NCI-H2227 (cell line): ENCODE measurements around the gene BRIX1.
"Not testable (repeated sequence)": the region's sequence is repeated elsewhere in the genome, so short reads cannot be mapped to it uniquely, and the experiment has no call there.

Experiments used
- DNase-seq: peaks from one replicate; lab custom pipeline; 2025; ENCODE audit not compliant: unreplicated experiment; lab: John Stamatoyannopoulos, UW

BRIX1 gene

GRCh38 chr5:34914671-34915138, 806 bp upstream of the BRIX1 start:
- peak; percentile 56 for DNase-seq

DNA sequence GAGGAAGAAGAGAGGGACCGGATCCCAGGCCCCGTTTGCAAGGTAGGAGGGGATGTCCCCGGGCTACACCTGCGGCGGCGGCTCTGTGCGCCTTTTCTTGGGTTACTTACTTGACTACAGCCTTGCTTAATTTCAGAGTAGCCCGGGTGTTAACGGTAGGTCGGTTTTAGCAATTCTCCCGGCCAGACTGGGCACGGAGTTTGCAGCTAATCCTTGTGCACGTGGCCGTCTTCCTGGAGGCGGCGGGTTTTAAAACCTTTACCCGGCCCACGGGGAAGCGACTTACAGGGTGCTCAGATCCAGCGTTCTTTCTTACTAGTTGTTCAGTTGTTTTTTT, 313 bp downstream of the BRIX1 start:
- DNase-seq, result peak; percentile 50

- no peak for DNase-seq
Measured at GRCh38 chr5:34916518-34916917, 1.0 kb downstream of the BRIX1 start.

DNA sequence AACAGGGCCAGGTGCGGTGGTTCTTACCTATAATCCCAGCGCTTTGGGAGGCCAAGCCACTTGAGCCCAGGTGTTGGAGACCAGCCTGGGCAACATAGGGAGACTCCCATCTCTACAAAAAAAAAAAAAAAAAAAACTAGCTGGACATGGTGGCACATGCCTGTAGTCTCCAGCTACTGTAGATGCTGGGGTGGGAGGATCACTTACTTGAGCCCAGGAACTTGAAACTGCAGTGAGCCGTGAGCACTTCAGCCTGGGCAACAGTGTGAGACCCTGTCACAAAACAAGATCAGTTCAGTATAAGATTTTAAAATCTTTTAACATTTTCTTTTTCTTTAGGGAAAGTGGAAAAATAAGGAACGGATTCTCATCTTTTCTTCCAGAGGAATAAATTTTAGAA, 2.5 kb downstream of the BRIX1 start:
- DNase-seq, result no peak

- DNase-seq, result no peak
Measured at GRCh38 chr5:34919077-34919476, 3.6 kb downstream of the BRIX1 start.

DNA sequence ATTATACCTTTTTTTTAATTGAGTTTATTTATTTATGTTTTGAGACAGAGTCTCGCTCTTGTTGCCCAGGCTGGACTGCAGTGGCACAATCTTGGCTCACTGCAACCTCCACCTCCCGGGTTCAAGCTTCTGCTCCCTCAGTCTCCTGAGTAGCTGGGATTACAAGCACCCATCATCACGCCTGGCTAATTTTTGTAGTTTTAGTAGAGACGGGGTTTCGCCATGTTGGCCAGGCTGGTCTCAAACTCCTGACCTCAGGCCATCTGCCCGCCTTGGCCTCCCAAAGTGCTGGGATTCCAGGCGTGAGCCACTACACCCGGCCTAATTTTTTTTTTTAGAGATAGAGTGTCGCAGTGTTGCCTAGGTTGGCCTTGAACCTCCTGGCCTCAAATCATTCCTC, 7.7 kb downstream of the BRIX1 start:
- not testable (repeated sequence) for DNase-seq

DNA sequence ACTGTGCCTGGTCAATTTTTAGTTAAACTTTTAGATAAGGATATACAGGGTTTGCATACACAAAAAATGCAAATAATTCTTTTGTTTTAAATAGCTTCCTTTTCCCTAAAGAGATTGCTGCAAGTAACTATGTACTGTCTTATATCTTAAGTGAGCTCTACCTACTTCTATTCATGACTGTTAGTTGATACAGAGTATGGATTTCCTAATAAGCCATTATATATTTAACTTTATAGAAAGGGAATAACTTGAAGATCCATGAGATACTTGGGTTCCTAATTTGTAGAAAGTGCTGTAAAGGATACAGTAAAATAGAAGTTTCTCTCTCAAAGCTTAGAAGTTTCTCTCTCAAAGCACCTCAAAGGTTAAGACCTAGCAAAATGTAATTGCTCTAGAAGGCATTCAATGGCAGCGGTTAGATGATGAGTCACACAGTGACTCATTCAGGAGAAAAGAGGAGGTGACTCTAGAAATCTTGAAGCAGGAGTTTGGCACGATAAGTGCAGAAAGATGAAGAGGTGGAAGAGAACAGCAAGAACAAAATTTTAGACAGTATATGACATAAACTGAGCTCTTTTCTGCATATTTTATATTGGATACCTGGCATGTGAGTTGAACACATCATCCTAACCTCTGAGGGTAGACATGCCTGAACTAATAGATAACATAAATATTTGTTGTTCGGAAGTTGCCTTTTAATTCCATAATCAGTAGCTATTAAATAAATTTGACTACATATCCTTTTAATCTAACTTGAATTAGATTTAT, 8.4 kb downstream of the BRIX1 start:
- peak; percentile 31 for DNase-seq

DNA sequence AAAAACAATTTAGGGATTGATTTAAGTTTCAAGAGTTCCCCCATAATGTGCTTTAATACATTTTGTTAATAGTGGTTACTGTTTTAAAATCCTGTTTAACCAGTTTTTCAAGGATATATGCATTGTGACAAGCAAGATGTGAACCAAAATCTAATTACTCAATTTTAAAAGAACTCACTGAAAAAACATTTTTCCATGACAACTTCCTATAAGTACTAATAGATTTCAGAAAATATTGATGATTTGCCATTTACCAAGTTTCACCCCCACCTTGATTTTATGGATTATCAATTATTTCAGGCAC, 8.9 kb downstream of the BRIX1 start:
- DNase-seq, result no peak

DNA sequence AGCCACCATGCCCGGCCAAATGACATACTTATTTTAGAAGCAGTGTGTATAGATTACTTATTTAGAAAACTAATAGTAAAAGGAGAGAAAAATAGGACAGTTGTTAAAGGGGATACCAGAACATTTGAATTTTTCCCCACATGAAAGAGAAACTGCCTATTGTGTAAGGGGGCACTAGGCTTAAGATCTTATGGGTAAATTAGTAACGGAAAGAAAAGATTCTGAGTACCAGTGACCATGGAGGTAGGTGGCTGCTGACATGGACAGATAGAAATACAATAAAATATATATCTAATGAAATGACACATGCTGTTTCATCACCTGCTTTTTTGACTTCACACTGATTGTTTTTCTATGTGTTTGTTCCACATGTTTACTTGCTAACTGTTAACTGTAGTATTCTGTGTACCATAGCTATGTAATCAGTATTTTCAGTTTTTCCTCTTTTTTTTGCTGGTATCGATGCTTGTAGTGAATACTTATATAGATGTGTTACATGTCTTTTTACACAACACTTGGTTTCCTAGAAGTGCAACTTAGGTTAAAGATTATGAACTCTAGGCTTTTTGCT, 10.9 kb downstream of the BRIX1 start:
- DNase-seq, result no peak

GRCh38 chr5:34927785-34928184, 12.3 kb downstream of the BRIX1 start:
- no peak for DNase-seq

- no peak for DNase-seq
Measured at GRCh38 chr5:34928267-34928666, 12.8 kb downstream of the BRIX1 start.

DNA sequence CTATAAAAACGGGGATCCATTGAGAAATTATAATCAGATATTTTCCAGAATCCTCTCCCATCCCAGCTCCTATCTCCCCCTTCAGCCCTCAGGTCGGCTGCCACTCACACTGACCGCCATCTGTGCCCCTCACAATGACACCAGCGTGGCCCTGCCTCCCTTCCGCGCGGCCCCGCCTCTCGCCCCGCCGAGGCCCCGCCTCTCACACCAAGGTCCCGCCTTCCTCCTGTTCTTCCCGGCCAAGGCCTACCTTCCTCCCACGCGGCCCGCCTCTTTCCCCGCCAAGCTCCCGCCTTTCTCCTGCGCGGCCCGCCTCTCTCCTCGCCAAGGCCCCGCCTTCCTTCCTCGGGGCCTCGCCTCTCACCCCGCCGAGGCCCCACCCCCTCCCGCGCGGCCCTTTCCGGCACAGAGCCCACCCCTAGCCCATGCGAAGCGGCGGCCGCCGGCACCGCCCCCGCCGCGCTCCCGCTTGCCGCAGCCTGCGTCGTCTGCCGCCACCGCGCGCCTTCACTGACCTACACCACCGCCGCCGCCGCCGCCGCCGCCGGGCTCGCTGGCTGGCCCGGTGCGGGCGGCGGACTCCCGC, 13.7 kb downstream of the BRIX1 start, which contains the start of gene DNAJC21:
Gene DNAJC21 (plus strand): TSS at position 426 of the 586 bp plus-strand sequence. CDS start 261 bp downstream, outside the sequence.
- peak; percentile 99 for DNase-seq

DNA sequence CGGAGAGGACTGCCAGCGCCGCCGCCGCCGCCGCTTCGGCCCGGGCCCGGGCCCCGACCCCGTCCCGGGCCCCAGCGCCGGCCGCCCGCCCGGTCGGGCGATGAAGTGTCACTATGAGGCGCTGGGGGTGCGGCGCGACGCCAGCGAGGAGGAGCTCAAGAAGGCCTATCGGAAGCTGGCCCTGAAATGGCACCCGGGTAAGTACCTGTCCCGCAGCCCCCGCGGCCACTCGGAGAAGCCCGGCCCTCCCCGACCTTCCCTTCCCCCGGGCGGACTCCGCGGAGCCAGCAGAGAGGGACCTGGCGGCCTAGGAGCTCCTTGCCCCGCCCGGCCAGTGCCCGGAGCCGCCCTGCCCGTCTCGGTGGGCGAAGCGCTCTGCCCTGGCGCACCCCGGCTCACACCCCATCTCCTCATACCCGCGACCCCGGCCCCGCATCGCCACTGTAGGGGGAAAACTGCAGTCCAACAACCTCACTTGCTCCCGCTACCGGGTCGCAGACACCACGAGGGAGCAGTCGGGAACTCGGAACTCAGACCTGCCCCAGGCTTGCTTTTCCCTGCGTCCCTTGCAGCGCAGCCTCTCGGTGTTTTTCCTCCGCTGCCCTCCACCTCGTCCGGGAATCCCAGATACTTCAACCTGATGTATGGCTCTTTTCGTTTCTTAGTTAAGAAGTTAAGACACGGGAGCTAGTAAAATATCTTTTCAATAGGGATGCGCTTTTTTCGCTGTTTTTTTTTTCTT, 14.4 kb downstream of the BRIX1 start:
- peak; percentile 91 for DNase-seq

DNA sequence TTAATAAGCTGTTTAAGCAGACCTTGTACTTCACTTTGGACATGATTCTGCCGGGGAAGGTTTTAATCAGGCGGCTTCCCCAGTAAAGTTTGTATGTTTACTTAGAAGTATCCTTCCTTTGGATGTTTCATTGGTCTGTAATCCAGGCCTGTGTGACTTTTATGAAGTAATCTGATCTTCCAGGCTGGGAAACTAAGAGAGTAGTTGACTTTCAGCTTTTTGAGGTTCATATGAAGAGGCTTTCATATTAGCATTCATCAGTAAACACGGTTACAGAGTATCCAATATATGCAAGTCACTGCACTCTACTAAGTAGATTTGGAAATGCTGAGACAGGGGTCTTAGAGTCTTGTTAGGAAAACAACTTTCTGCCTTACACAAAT, 14.9 kb downstream of the BRIX1 start:
- DNase-seq, result peak; percentile 27

- DNase-seq, result no peak
Measured at GRCh38 chr5:34930870-34931269, 15.4 kb downstream of the BRIX1 start.

DNA sequence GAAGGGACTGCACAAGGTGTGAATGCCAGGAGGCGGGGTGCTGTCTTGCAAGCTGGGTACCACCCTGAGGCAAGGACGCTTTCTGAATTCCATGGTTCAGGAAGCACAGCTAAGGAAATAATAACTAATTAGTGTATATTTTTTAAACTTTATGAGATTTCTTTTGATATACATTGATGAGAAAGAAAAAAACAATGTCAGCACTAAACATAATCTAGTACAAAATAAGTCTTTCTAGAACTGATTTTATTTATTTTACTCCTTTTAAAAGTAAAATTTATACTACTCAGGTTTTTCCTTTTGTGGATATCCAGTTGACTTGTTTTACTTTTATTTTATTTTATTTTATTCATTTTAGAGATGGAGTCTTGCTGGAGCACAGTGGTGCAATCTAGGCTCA, 17.4 kb downstream of the BRIX1 start:
- DNase-seq, result no peak

DNA sequence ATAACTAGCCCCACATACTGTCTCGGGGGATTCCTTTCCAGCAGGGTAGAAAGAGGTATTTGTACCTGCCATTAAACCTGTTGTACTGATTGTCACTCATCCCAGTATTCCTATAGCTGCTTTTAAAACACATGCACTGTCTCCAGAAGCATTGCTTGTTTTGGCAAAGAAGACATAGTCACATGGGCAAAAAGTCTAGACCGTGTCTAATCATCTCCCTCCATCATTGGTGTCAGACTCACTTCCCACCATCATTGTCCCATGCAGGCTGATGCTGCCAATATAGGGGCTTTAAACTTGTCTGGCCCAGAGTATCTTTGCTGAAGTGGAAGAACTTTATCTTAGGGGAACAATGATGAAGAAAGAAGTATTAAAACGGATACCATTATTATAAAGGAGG, 26.4 kb downstream of the BRIX1 start:
- no peak for DNase-seq

DNA sequence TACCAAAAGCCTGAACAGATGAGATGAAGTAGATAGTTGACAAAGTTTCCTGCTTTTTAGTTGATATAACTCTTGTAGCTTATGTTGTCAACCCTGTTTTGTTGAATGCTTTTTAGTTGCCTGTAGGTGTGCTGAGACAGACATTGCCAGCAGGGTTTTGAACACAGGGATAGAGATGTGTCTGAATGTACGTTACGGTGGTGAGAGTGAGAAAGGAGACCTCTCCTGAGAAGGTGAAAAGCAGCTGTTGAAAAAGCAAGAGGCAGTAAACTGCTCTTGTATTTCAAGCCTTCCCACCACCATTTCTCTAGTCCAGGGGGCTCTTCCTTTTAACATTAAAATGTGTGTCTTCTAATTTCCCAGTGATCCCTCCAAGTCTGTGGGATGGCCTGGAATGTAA, 28.5 kb downstream of the BRIX1 start:
- DNase-seq, result no peak

DNA sequence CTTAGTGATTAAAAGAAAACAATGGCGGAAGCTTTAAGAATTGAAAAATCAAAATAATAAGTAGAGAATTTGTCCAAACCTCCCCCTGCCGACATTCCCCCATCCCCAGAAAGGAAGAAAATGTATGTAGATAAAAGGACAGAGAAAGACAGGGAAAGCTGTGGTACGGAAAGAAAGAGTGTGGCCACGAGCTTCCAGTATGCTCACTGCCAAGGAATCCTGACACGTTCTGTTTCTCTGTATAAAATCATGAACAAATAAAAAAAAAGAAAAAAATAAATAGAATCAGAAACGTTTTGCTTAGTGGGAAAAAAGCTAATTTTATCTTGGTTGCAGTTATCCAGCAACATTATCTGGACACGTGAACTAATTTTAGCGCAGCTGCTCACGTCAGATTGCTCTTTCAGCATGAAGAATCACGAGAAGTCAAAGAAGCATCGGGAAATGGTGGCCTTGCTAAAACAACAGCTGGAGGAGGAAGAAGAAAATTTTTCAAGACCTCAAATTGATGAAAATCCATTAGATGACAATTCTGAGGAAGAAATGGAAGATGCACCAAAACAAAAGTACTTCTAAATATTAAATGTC, 29.0 kb downstream of the BRIX1 start:
- no peak for DNase-seq

DNA sequence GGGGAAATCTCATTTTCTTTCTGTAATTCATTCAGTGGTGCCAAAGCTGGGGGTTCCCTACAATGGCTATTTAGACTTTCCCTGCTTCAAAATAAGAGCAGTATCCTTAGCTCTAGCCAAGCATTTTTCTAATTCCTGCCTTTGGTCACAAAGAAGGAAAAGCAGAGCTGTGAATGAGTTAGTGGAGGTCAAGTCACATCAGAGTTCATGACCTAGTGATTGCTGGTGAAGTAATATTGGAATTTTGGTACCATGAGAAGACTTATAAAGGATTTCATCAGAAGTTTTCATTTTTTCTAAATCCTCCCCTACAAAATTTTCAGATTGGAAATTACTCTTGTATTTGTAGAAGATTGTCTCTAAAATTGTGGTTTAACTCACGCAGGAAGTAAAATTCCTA, 41.8 kb downstream of the BRIX1 start:
- DNase-seq, result no peak

DNA sequence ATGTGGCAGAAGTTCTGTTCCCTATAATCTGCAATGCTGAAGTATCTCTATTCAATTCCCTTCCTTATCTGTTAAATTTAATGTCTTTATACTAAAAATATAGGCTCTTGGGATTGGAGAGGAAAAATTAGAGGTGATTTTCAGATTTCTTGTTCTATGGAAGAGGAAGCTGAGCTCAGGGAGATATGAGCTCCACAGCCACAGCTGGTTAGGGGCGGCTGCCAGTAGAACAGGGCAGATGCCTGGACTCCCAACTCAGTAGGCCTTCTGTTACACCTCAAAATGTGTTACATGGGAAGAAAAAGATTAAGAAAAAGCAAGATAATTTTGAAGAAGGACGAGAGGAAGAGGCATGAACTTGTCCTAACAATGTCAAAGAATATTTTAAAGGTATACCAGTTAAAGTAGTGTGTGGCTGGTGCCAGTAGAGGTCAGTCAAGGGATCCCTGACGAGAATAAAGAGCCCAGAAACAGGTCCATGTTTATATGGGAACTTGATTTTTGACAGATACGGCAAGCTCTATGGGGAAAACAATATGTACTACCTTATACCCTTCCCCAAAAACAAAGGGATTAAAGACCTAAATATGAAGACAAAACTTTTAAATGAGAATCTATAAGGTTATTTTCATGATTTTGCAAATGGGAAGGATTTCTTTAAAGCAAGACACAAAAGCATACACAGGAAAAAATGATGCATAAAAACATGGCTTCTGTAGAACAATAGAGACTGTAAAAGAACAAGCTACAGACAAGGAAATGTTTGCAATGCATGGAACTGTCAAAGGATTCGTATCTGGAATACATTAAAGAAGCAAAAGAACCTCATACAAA, 42.6 kb downstream of the BRIX1 start:
- DNase-seq, result peak; percentile 22
